K562 (cell line): ENCODE data around the gene MIDN. TPM values are rescaled to one million over a fixed set of nuclear protein-coding genes. Genes with fewer than 3 reads are reported as not detected.

Source experiments
- ATAC-seq: fragments of 200-7000 bp; cut with Tn5 transposase; 3 replicates; pipeline ENCODE4 v1.9.1; 2020; ENCODE audit warnings: moderate library complexity
- BruUV-seq: library from RNA; stranded (reverse); fragments of 400-500 nt; replicated peaks from 2 replicates; lab custom pipeline; 2021; lab: Mats Ljungman, UMichigan
- CTCF ChIA-PET: fragments of 300-600 bp; formaldehyde crosslinking; extraction: SDS; loops from one replicate; lab custom pipeline; 2021; ENCODE audit warnings: low intra/inter-chr PET ratio; lab: Yijun Ruan, JAX
- POLR2A ChIA-PET: fragments of 300-600, 350-650 bp; sonication (Branson Sonifier 250); formaldehyde crosslinking; extraction: SDS; loops from one replicate; lab custom pipeline; 2021; ENCODE audit warnings: antibody characterized with exemption, inconsistent platforms; lab: Yijun Ruan, JAX
- DNase-seq, 4 experiments: peaks; one replicate each; pipeline versions ENCODE4 v3.0.0 to v3.0.0-alpha.2; 2011 to 2018; ENCODE audit warnings: low spot score in 3 of 4, mixed read lengths in 3 of 4; ENCODE audit errors: extremely low read depth in 1 of 4
- FAIRE-seq: peaks from 2 replicates; lab custom pipeline; 2011; peaks lifted over from hg19 to GRCh38; lab: Jason Lieb, UNC
- H2AFZ ChIP-seq: 2 replicates; pipeline ENCODE4 v1.6.0; 2011; ENCODE audit warnings: low read depth, low read length, control low read depth, inconsistent platforms
- H3K27ac ChIP-seq: fragments of 200-600 bp; 3 replicates; pipeline ENCODE4 v1.8.0; 2011; ENCODE audit warnings: low read depth, mild to moderate bottlenecking, control low read depth, inconsistent platforms, low read length, moderate library complexity, mixed read lengths; ENCODE audit errors: extremely low read depth
- H3K27me3 ChIP-seq, 2 experiments: fragments of 300-600 bp in 1 of 2; 2 replicates in 1 of 2; 3 replicates in 1 of 2; pipeline versions ENCODE4 v1.6.0 to v1.8.0; 2011; ENCODE audit warnings: inconsistent platforms in 2 of 2, low read length in 2 of 2, mild to moderate bottlenecking in 1 of 2, mixed read lengths in 1 of 2, moderate library complexity in 1 of 2; ENCODE audit not compliant: control insufficient read depth in 2 of 2, insufficient read depth in 2 of 2
- H3K36me3 ChIP-seq: fragments of 300-600 bp; 3 replicates; pipeline ENCODE4 v1.8.0; 2011; ENCODE audit warnings: mild to moderate bottlenecking, low read length, inconsistent platforms; ENCODE audit not compliant: control insufficient read depth, insufficient read depth
- H3K4me1 ChIP-seq, 2 experiments: fragments of 200-600 bp in 1 of 2; replicated peaks in 1 of 2; 2 replicates in 1 of 2; 3 replicates in 1 of 2; pipeline versions ENCODE4 v1.5.1 to v1.8.0; 2011; ENCODE audit warnings: inconsistent platforms in 2 of 2, low read length in 2 of 2, mild to moderate bottlenecking in 1 of 2, mixed read lengths in 1 of 2, moderate library complexity in 1 of 2; ENCODE audit not compliant: control insufficient read depth in 2 of 2, insufficient read depth in 2 of 2
- H3K4me2 ChIP-seq: 2 replicates; pipeline ENCODE4 v1.6.1; 2011; ENCODE audit warnings: low read length, control low read depth, inconsistent platforms, mixed read lengths; ENCODE audit not compliant: insufficient read depth
- H3K4me3 ChIP-seq: fragments of 200-600 bp; sonication (generic), shearing (Covaris generic); 2 replicates; pipeline ENCODE4 v1.5.1; 2016; ENCODE audit warnings: control low read depth, inconsistent platforms
- H3K79me2 ChIP-seq: fragments of 200-600 bp; 3 replicates; pipeline ENCODE4 v1.8.0; 2011; ENCODE audit warnings: low read length, inconsistent platforms; ENCODE audit not compliant: control insufficient read depth, insufficient read depth
- H3K9ac ChIP-seq, 2 experiments: 2 replicates each; pipeline versions ENCODE4 v1.6.0 to v1.6.1; 2011; ENCODE audit warnings: low read depth in 2 of 2, low read length in 2 of 2, control low read depth in 1 of 2, inconsistent platforms in 1 of 2, mild to moderate bottlenecking in 1 of 2, mixed read lengths in 1 of 2; ENCODE audit not compliant: insufficient read depth in 1 of 2
- H3K9me1 ChIP-seq: one replicate; pipeline ENCODE4 v1.6.0; 2011; ENCODE audit warnings: inconsistent platforms, mild to moderate bottlenecking, low read length, moderate library complexity; ENCODE audit not compliant: control insufficient read depth, insufficient read depth
- H3K9me3 ChIP-seq: replicated peaks from 2 replicates; pipeline ENCODE4 v1.5.1; 2011; ENCODE audit warnings: low read depth, low read length, inconsistent platforms; ENCODE audit not compliant: control insufficient read depth, insufficient read depth
- H4K20me1 ChIP-seq: replicated peaks from 2 replicates; pipeline ENCODE4 v1.6.1; 2011; ENCODE audit warnings: low read length, inconsistent platforms, mixed read lengths; ENCODE audit not compliant: control insufficient read depth, insufficient read depth
- HDAC2 ChIP-seq: fragments of 450-650 bp; IDR thresholded peaks from 2 replicates; pipeline ENCODE4 v1.6.1; 2016; ENCODE audit warnings: mild to moderate bottlenecking
- JUN ChIP-seq, 2 experiments: sonication (generic) in 1 of 2; formaldehyde crosslinking in 1 of 2; IDR thresholded peaks; 2 replicates each; pipeline versions ENCODE4 v1.6.1 to v1.8.0; 2012 to 2022; ENCODE audit warnings: borderline replicate concordance in 2 of 2, mild to moderate bottlenecking in 2 of 2, improper control_type of control experiment in 1 of 2, low read depth in 1 of 2, low read length in 1 of 2, missing genetic modification reagents in 1 of 2
- PCBP1 ChIP-seq: fragments of 200-400 bp; formaldehyde crosslinking; IDR thresholded peaks from 2 replicates; pipeline ENCODE4 v1.6.1; 2018; ENCODE audit warnings: mild to moderate bottlenecking, low read depth, low read length; ENCODE audit not compliant: poor library complexity, severe bottlenecking
- RBBP5 ChIP-seq: fragments of 200-600 bp; sonication (generic); IDR thresholded peaks from 2 replicates; pipeline ENCODE4 v1.6.1; 2012; ENCODE audit warnings: borderline replicate concordance, mild to moderate bottlenecking, low read length, control low read depth, inconsistent platforms; ENCODE audit not compliant: insufficient read depth, poor library complexity, severe bottlenecking
- STAT5B ChIP-seq: fragments of 250-450 bp; sonication (Bioruptor Pico); IDR thresholded peaks from 2 replicates; pipeline ENCODE4 v1.8.0; 2021; ENCODE audit warnings: mild to moderate bottlenecking, inconsistent platforms
- ZFPM2 ChIP-seq: fragments of 250-450 bp; sonication (Bioruptor Pico); IDR thresholded peaks from 2 replicates; pipeline ENCODE4 v1.5.1; 2022; ENCODE audit warnings: mild to moderate bottlenecking
- ZNF143 ChIP-seq: sonication (generic); formaldehyde crosslinking; IDR thresholded peaks from 2 replicates; pipeline ENCODE4 v1.9.0; 2022; ENCODE audit warnings: mild to moderate bottlenecking, missing genetic modification reagents
- WGBS: fragments of 100-300 bp; shearing (Covaris generic); methylation state at CpG from one replicate; pipeline ENCODE4 v1.1.6; 2016; ENCODE audit warnings: low coverage, mixed read lengths; ENCODE audit not compliant: insufficient coverage; ENCODE audit errors: missing lambda C conversion rate; 5-methylcytosine and 5-hydroxymethylcytosine counted together
- in situ Hi-C: fragments of 300-500 bp; cut with MboI; formaldehyde crosslinking; loops from 4 replicates; pipeline ENCODE4 v1.15.0; 2018; ENCODE audit warnings: inconsistent platforms, mixed read lengths
- intact Hi-C: fragments of 100-400 bp; cut with micrococcal nuclease; formaldehyde crosslinking; loops from 2 replicates; pipeline ENCODE4 v1.14.2; 2022
- polyA plus RNA-seq, 8 experiments: library from polyadenylated mRNA; depleted of rRNA in 4 of 8; stranded (reverse) in 5 of 8; unstranded in 3 of 8; fragments of >200 nt; fragmentation: Nextera tagmentation in 2 of 8; fragmentation: Illumina TruSeq in 1 of 8; extraction: Ambion mirVana in 2 of 8; extraction: Trizol in 1 of 8; gene quantifications; 2 replicates each; pipeline versions ENCODE4 v1.2.1 to v1.2.3, GENCODE V29; 2011 to 2014; ENCODE audit warnings: inconsistent platforms in 1 of 8, missing spikeins in 1 of 8
- total RNA-seq, 7 experiments: library from RNA; depleted of rRNA in 6 of 7; stranded (reverse); fragments of >200 nt in 6 of 7; fragmentation: Illumina TruSeq in 2 of 7; extraction: Trizol in 2 of 7; gene quantifications; 2 replicates each; pipeline versions ENCODE4 v1.2.1 to v1.2.3, GENCODE V29; 2011 to 2021; ENCODE audit warnings: low replicate concordance in 1 of 7
- TF ChIP-seq, protein P1 (sequence below): sonication (generic); IDR thresholded peaks from 2 replicates; pipeline ENCODE4 v1.6.1; 2016
- TF ChIP-seq, protein P2 (sequence below): IDR thresholded peaks from 2 replicates; pipeline ENCODE4 v1.6.1; 2016; ENCODE audit warnings: missing genetic modification characterization, missing compliant biosample characterization
- TF ChIP-seq, protein P3 (sequence below): IDR thresholded peaks from 3 replicates; pipeline ENCODE4 v1.6.1; 2011; ENCODE audit warnings: borderline replicate concordance, mild to moderate bottlenecking, moderate library complexity; ENCODE audit not compliant: insufficient read length; ENCODE audit errors: extremely low read depth
- TF ChIP-seq, protein P4 (sequence below), 3 experiments: fragments of 200-800 bp in 1 of 3; sonication (Bioruptor generic) in 1 of 3; sonication (generic) in 1 of 3; formaldehyde crosslinking in 1 of 3; IDR thresholded peaks; 2 replicates each; pipeline versions ENCODE4 v1.6.1 to v1.8.0; 2016 to 2022; ENCODE audit warnings: mild to moderate bottlenecking in 2 of 3, missing compliant biosample characterization in 2 of 3, missing genetic modification characterization in 2 of 3, missing genetic modification reagents in 1 of 3

MIDN gene
- total and polyA plus RNA-seq, 9 of the 15 experiments (the other 6 are each of a cell fraction or from before 2014, with no cell fraction given), result 0.17 to 120 (median 10.1) TPM

DNA sequence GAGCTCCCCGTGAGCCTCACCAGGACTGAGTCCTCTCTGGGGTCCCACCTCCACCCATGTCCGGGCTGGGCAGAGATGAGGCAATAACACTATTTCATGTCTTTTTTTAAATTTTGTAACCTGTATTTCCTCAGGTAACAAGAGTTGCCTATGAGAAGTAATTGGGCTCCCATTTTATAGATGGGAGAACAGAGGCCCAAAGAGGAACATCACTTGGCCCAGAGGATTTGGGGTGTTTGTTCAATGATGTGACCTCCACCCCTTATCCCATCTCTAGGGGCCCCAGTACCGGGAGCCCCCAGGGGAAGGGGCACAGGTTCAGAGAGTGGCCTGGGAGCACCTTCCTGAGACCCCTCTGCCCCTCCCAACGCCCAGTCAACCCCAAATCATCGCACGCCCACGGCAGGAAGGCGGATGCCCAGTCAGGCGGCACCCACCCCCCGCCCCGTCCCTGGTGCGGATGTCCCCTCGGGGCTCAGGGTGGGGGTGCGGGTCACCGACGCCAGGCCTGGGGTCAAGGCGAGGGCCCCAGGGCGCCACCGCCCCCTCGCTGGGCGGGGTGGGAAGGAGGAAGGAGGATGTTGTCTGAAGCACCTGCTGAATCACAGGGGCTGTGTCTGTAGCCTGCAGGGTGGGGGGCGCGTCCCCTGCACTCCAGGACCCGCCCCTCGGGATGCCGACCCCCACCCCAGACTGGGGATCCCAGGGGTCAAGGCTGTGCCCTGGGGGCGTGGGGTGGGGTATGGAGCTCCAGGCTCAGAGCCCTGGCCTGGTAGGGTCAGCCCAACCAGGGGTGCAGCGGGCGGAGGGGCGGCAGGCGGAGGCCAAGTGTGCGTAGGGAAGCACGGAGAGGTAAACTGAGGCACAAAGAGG lies 11.7 kb downstream of the MIDN start:
- BruUV-seq, result no TSS peak
- Histone ChIP-seq H3K9me3 (no peaks in the 10 kb centered on the region), H3K27me3 (no peaks in the 10 kb centered on the region), H4K20me1 (0 out of 2 replicates have a peak, but pooled peaks cover 7% of the 10 kb centered on the region), H3K79me2 (peaks cover 29% of the 10 kb centered on the region), H3K4me1 (peaks cover 53 to 95% of the 10 kb centered on the region in 2 experiments), H2AFZ (0 out of 2 replicates have a peak overlapping the region, but pooled peaks have one; percentile 18), H3K36me3 (peaks cover 34% of the 10 kb centered on the region; the same call in 2 of the 3 replicates), H3K9me1 (no peaks in the 10 kb centered on the region), H3K9ac (peak overlapping the region in 1 of 2 experiments; percentile 90; a peak in 2 of 4 replicates), H3K4me3 (no peak overlapping the region; the same call in none of the 2 replicates), H3K4me2 (peak overlapping the region; percentile 60), H3K27ac (peak overlapping the region; percentile 68; the same call in 2 of the 3 replicates)
- ChIA-PET POLR2A (interaction anchor here (1.9 to 2.1 kb wide), 2 partner anchors 9 to 12 kb away, joined by 8 to 9 read pairs; partner anchors contain the start of gene CIRBP), CTCF (no interaction called here)
- ATAC-seq, result no peak
- in situ Hi-C loops (no loop called here), intact Hi-C loops (no loop called here)
- 33% methylated on average over 5 of the region's 33 CpGs for WGBS
- DNase-seq, result no peak
- FAIRE-seq, result peak; percentile 76
- TF ChIP-seq STAT5B (CRISPR knock-in tag), result no peak
- TF ChIP-seq ZFPM2 (CRISPR knock-in tag), result no peak
- TF ChIP-seq, protein P1, sequence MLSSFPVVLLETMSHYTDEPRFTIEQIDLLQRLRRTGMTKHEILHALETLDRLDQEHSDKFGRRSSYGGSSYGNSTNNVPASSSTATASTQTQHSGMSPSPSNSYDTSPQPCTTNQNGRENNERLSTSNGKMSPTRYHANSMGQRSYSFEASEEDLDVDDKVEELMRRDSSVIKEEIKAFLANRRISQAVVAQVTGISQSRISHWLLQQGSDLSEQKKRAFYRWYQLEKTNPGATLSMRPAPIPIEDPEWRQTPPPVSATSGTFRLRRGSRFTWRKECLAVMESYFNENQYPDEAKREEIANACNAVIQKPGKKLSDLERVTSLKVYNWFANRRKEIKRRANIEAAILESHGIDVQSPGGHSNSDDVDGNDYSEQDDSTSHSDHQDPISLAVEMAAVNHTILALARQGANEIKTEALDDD, result no peak
- TF ChIP-seq, protein P2, sequence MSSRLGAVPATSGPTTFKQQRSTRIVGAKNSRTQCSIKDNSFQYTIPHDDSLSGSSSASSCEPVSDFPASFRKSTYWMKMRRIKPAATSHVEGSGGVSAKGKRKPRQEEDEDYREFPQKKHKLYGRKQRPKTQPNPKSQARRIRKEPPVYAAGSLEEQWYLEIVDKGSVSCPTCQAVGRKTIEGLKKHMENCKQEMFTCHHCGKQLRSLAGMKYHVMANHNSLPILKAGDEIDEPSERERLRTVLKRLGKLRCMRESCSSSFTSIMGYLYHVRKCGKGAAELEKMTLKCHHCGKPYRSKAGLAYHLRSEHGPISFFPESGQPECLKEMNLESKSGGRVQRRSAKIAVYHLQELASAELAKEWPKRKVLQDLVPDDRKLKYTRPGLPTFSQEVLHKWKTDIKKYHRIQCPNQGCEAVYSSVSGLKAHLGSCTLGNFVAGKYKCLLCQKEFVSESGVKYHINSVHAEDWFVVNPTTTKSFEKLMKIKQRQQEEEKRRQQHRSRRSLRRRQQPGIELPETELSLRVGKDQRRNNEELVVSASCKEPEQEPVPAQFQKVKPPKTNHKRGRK (tag), result no peak
- TF ChIP-seq, protein P3, sequence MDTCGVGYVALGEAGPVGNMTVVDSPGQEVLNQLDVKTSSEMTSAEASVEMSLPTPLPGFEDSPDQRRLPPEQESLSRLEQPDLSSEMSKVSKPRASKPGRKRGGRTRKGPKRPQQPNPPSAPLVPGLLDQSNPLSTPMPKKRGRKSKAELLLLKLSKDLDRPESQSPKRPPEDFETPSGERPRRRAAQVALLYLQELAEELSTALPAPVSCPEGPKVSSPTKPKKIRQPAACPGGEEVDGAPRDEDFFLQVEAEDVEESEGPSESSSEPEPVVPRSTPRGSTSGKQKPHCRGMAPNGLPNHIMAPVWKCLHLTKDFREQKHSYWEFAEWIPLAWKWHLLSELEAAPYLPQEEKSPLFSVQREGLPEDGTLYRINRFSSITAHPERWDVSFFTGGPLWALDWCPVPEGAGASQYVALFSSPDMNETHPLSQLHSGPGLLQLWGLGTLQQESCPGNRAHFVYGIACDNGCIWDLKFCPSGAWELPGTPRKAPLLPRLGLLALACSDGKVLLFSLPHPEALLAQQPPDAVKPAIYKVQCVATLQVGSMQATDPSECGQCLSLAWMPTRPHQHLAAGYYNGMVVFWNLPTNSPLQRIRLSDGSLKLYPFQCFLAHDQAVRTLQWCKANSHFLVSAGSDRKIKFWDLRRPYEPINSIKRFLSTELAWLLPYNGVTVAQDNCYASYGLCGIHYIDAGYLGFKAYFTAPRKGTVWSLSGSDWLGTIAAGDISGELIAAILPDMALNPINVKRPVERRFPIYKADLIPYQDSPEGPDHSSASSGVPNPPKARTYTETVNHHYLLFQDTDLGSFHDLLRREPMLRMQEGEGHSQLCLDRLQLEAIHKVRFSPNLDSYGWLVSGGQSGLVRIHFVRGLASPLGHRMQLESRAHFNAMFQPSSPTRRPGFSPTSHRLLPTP, result no peak
- TF ChIP-seq, protein P4, sequence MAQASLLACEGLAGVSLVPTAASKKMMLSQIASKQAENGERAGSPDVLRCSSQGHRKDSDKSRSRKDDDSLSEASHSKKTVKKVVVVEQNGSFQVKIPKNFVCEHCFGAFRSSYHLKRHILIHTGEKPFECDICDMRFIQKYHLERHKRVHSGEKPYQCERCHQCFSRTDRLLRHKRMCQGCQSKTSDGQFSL (CRISPR knock-in tag; IDR thresholded peaks at IDR 0.05), result peak; percentile 79
- TF ChIP-seq, protein P4 (tag; IDR thresholded peaks at IDR 0.05), result no peak
- TF ChIP-seq HDAC2, result peak; percentile 45
- TF ChIP-seq ZNF143, result peak; percentile 43; the same call in 1 of the 2 replicates
- TF ChIP-seq RBBP5, result peak; percentile 10
- peak; percentile 73 for TF ChIP-seq PCBP1
- no peak for TF ChIP-seq JUN (IDR thresholded peaks at IDR 0.05; ENCODE audit: borderline replicate concordance, low read depth, low read length)
- 0 out of 2 replicates have a peak, but pooled peaks have one; percentile 61 for TF ChIP-seq JUN (CRISPR knock-in tag; IDR thresholded peaks at IDR 0.05; ENCODE audit: borderline replicate concordance)
